B cell (primary cell): ENCODE measurements around the gene TOX2. TPM values are rescaled to one million over a fixed set of nuclear protein-coding genes. Genes with fewer than 3 reads are reported as not detected.

Experiments used
- ATAC-seq: fragments of 200-7000 bp; cut with Tn5 transposase; one replicate; pipeline ENCODE4 v1.10.0; 2021; ENCODE audit warnings: low read depth, mild to moderate bottlenecking, moderate number of reproducible peaks, moderate library complexity
- CTCF ChIA-PET: fragments of 350-600 bp; sonication (Branson Sonifier 250); formaldehyde crosslinking; loops from one replicate; lab custom pipeline; 2021; ENCODE audit warnings: antibody characterized with exemption, inconsistent platforms; lab: Charles Lee
- POLR2A ChIA-PET: fragments of 350-600 bp; sonication (Branson Sonifier 250); formaldehyde crosslinking; loops from one replicate; lab custom pipeline; 2021; ENCODE audit warnings: antibody characterized with exemption; lab: Charles Lee
- DNase-seq: peaks from one replicate; pipeline ENCODE4 v3.0.0; 2013
- H2AFZ ChIP-seq: 2 replicates; pipeline ENCODE4 v1.6.1; 2012; ENCODE audit warnings: mild to moderate bottlenecking, low read depth, low read length; ENCODE audit not compliant: insufficient read depth, poor library complexity, severe bottlenecking
- H3K27ac ChIP-seq, 2 donors: 1 replicate in 1 of 2; 2 replicates in 1 of 2; pipeline ENCODE4 v1.5.1; 2012 to 2013; ENCODE audit warnings: low read length in 2 of 2, mild to moderate bottlenecking in 2 of 2, moderate library complexity in 1 of 2
- H3K27me3 ChIP-seq, 4 experiments: fragments of 200-600 bp in 1 of 4; sonication (generic) in 1 of 4; replicated peaks in 1 of 4; 1 replicate in 2 of 4; 2 replicates in 2 of 4; pipeline versions ENCODE4 v1.6.1 to v1.7.0; 2013 to 2016; ENCODE audit warnings: low read length in 3 of 4, mild to moderate bottlenecking in 2 of 4, mixed read lengths in 1 of 4, moderate library complexity in 1 of 4; ENCODE audit not compliant: insufficient read depth in 4 of 4, control insufficient read depth in 3 of 4; ENCODE audit errors: control extremely low read depth in 1 of 4
- H3K36me3 ChIP-seq, 2 experiments: replicated peaks in 1 of 2; 1 replicate in 1 of 2; 2 replicates in 1 of 2; pipeline versions ENCODE4 v1.6.1 to v1.7.1; 2013; ENCODE audit warnings: low read length in 1 of 2; ENCODE audit not compliant: insufficient read depth in 2 of 2, control insufficient read depth in 1 of 2; ENCODE audit errors: control extremely low read depth in 1 of 2, extremely low read depth in 1 of 2
- H3K4me1 ChIP-seq, 2 donors: fragments of 200-600 bp in 1 of 2; sonication (generic) in 1 of 2; 1 replicate in 1 of 2; 2 replicates in 1 of 2; pipeline versions ENCODE4 v1.5.1 to v1.6.1; 2013 to 2017; ENCODE audit warnings: low read length in 2 of 2; ENCODE audit not compliant: control insufficient read depth in 2 of 2, insufficient read depth in 2 of 2
- H3K4me2 ChIP-seq: replicated peaks from 2 replicates; pipeline ENCODE3; 2012; ENCODE audit warnings: mild to moderate bottlenecking, low read depth, low read length; ENCODE audit not compliant: poor library complexity, severe bottlenecking
- H3K4me3 ChIP-seq, 5 experiments: fragments of 200-600 bp in 1 of 5; sonication (generic) in 1 of 5; 1 replicate in 3 of 5; 2 replicates in 2 of 5; pipeline versions ENCODE4 v1.5.1 to v1.7.0; 2011 to 2016; ENCODE audit warnings: low read length in 4 of 5, mild to moderate bottlenecking in 4 of 5, low read depth in 2 of 5, control low read depth in 1 of 5, moderate library complexity in 1 of 5; ENCODE audit not compliant: insufficient read depth in 1 of 5; ENCODE audit errors: control extremely low read depth in 1 of 5, extremely low read depth in 1 of 5
- H3K79me2 ChIP-seq: fragments of 200-600 bp; sonication (generic); one replicate; pipeline ENCODE4 v1.6.0; 2016; ENCODE audit warnings: low read length; ENCODE audit not compliant: control insufficient read depth, insufficient read depth
- H3K9ac ChIP-seq: fragments of 200-600 bp; sonication (generic); 2 replicates; pipeline ENCODE4 v1.6.1; 2017; ENCODE audit warnings: mild to moderate bottlenecking, low read length, moderate library complexity
- H3K9me3 ChIP-seq, 3 donors: one replicate each; pipeline versions ENCODE4 v1.6.1 to v1.7.1; 2013; ENCODE audit warnings: low read length in 2 of 3; ENCODE audit not compliant: control insufficient read depth in 2 of 3, insufficient read depth in 1 of 3; ENCODE audit errors: control extremely low read depth in 1 of 3
- H4K20me1 ChIP-seq: 2 replicates; pipeline ENCODE4 v1.6.0; 2012; ENCODE audit warnings: mild to moderate bottlenecking, low read length; ENCODE audit not compliant: insufficient read depth, control insufficient read depth, poor library complexity, severe bottlenecking
- H3K27ac Mint-ChIP-seq: one replicate; pipeline ENCODE4 v1.8.0; 2021; ENCODE audit warnings: mixed read lengths
- H3K27me3 Mint-ChIP-seq: one replicate; pipeline ENCODE4 v1.8.0; 2021; ENCODE audit warnings: mixed read lengths
- H3K4me1 Mint-ChIP-seq: one replicate; pipeline ENCODE4 v1.8.0; 2021; ENCODE audit warnings: mixed read lengths
- H3K4me3 Mint-ChIP-seq: one replicate; pipeline ENCODE4 v1.8.0; 2021; ENCODE audit warnings: mixed read lengths
- H3K9me3 Mint-ChIP-seq: one replicate; pipeline ENCODE4 v1.8.0; 2022; ENCODE audit warnings: mixed read lengths; ENCODE audit not compliant: insufficient read depth
- EZH2 ChIP-seq: IDR thresholded peaks from 2 replicates; pipeline ENCODE4 v1.6.1; 2012; ENCODE audit warnings: borderline replicate concordance, low read depth, mild to moderate bottlenecking, moderate library complexity, low read length; ENCODE audit not compliant: insufficient read depth, poor library complexity, severe bottlenecking
- WGBS: methylation state at CpG from one replicate; pipeline ENCODE4 v1.1.5; 2013; ENCODE audit warnings: missing lambda C conversion rate; ENCODE audit not compliant: insufficient coverage; 5-methylcytosine and 5-hydroxymethylcytosine counted together
- intact Hi-C: fragments of 100-400 bp; cut with micrococcal nuclease; formaldehyde crosslinking; loops from one replicate; pipeline ENCODE4 v1.10.0; 2022
- polyA plus RNA-seq: library from polyadenylated mRNA; depleted of rRNA; stranded (reverse); fragments of >200 nt; gene quantifications from 2 replicates; pipeline ENCODE4 v1.2.3, GENCODE V29; 2012
- total RNA-seq, 2 donors: library from RNA; stranded (reverse); fragments of 120-200 nt in 1 of 2; gene quantifications; 1 replicate in 1 of 2; 2 replicates in 1 of 2; pipeline versions ENCODE4 v1.2.3 to v1.2.4, GENCODE V29; 2013 to 2022
- TF ChIP-seq, protein P1 (sequence below): fragments of 200-600 bp; IDR thresholded peaks from one replicate; pipeline ENCODE4 v1.8.0; 2022; ENCODE audit warnings: antibody characterized with exemption, mild to moderate bottlenecking

The TOX2 gene
- total and polyA plus RNA-seq, 2 donors (not counting 1 experiment from before 2014, with no cell fraction given) = 1.2 to 4.1 TPM

- no peak overlapping the region for H3K4me2 ChIP-seq
- ATAC-seq = no peak
- H3K4me1 Mint-ChIP-seq = no peaks in the 10 kb centered on the region
- no peaks in the 10 kb centered on the region for H3K79me2 ChIP-seq
- no peak overlapping the region for H3K9ac ChIP-seq
- no peak for TF ChIP-seq EZH2
- TF ChIP-seq, protein P1, sequence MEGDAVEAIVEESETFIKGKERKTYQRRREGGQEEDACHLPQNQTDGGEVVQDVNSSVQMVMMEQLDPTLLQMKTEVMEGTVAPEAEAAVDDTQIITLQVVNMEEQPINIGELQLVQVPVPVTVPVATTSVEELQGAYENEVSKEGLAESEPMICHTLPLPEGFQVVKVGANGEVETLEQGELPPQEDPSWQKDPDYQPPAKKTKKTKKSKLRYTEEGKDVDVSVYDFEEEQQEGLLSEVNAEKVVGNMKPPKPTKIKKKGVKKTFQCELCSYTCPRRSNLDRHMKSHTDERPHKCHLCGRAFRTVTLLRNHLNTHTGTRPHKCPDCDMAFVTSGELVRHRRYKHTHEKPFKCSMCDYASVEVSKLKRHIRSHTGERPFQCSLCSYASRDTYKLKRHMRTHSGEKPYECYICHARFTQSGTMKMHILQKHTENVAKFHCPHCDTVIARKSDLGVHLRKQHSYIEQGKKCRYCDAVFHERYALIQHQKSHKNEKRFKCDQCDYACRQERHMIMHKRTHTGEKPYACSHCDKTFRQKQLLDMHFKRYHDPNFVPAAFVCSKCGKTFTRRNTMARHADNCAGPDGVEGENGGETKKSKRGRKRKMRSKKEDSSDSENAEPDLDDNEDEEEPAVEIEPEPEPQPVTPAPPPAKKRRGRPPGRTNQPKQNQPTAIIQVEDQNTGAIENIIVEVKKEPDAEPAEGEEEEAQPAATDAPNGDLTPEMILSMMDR = no peak
- no peak overlapping the region for H3K4me3 Mint-ChIP-seq
- H3K27me3 Mint-ChIP-seq = peaks cover 3% of the 10 kb centered on the region
- H4K20me1 ChIP-seq = no peaks in the 10 kb centered on the region
- no peak overlapping the region for H2AFZ ChIP-seq
- no peaks in the 10 kb centered on the region for H3K36me3 ChIP-seq
- H3K27ac ChIP-seq = no peak overlapping the region
- ChIA-PET CTCF (no interaction called here), POLR2A (no interaction called here)
- H3K27me3 ChIP-seq = no peaks in the 10 kb centered on the region
- 80% methylated on average over 1 of the region's 4 CpGs for WGBS
- H3K4me1 ChIP-seq = no peaks in the 10 kb centered on the region
- H3K27ac Mint-ChIP-seq = no peak overlapping the region
- intact Hi-C loops = no loop called here
- peaks cover 0 to 6% (median 0%) of the 10 kb centered on the region in 3 donors for H3K9me3 ChIP-seq
- peaks cover 2% of the 10 kb centered on the region for H3K9me3 Mint-ChIP-seq
- DNase-seq = no peak
- H3K4me3 ChIP-seq = no peak overlapping the region
Observed at GRCh38 chr20:44053046-44053445, 138.4 kb downstream of the TOX2 start.

DNA sequence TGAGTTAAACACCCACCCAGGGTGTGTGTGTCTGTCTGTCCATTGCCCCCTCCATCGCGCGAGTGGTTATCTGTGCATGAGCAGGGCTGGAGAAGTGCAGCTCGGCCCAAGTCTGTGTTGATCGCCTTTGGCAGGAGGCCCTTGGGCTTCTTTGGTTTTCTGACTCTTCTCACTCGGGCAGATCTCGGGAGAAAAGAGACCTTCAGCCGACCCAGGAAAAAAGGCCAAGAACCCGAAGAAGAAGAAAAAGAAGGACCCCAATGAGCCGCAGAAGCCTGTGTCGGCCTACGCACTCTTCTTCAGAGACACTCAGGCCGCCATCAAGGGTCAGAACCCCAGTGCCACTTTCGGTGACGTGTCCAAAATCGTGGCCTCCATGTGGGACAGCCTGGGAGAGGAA is 139.5 kb downstream of the TOX2 start:
- TF ChIP-seq, protein P1 = no peak
- TF ChIP-seq EZH2 = no peak
- H3K27me3 Mint-ChIP-seq = peaks cover 8% of the 10 kb centered on the region
- no peak overlapping the region for H3K4me2 ChIP-seq
- no peaks in the 10 kb centered on the region for H4K20me1 ChIP-seq
- H3K79me2 ChIP-seq = no peaks in the 10 kb centered on the region
- 97% methylated on average over 16 of the region's 16 CpGs for WGBS
- H3K27ac ChIP-seq = no peak overlapping the region
- DNase-seq = no peak
- H3K9ac ChIP-seq = no peak overlapping the region
- no peaks in the 10 kb centered on the region for H3K36me3 ChIP-seq
- ATAC-seq = no peak
- CTCF ChIA-PET = no interaction called here
- H3K9me3 ChIP-seq = peaks cover 0 to 7% (median 0%) of the 10 kb centered on the region in 3 donors
- no peaks in the 10 kb centered on the region for H3K27me3 ChIP-seq
- peaks cover 2% of the 10 kb centered on the region for H3K9me3 Mint-ChIP-seq
- H3K4me3 ChIP-seq = no peak overlapping the region
- no peak overlapping the region for H2AFZ ChIP-seq
- POLR2A ChIA-PET = no interaction called here
- no peak overlapping the region for H3K27ac Mint-ChIP-seq
- H3K4me3 Mint-ChIP-seq = no peak overlapping the region
- intact Hi-C loops = no loop called here
- no peaks in the 10 kb centered on the region for H3K4me1 ChIP-seq
- no peaks in the 10 kb centered on the region for H3K4me1 Mint-ChIP-seq
